GM04504 (cell line): ENCODE results near the gene KCND3.
A peak's percentile ranks its signal among the peaks of the same experiment; 100 is the strongest.
"Not testable (repeated sequence)": the region's sequence is repeated elsewhere in the genome, so short reads cannot be mapped to it uniquely, and the experiment has no call there.

Source experiments
- DNase-seq: peaks from one replicate; pipeline ENCODE4 v3.0.0-alpha.2; 2012; ENCODE audit warnings: low read depth

KCND3 gene

GRCh38 chr1:111743679-111744101 lies 245.8 kb downstream of the KCND3 start:
- peak; percentile 24 for DNase-seq

- no peak for DNase-seq
Measured at GRCh38 chr1:111742938-111743549, 246.4 kb downstream of the KCND3 start.

- DNase-seq = not testable (repeated sequence)
Measured at GRCh38 chr1:111742292-111742691, 247.2 kb downstream of the KCND3 start.

- DNase-seq = peak; percentile 42
Measured at GRCh38 chr1:111739925-111740765, 249.3 kb downstream of the KCND3 start.

GRCh38 chr1:111739194-111739924 lies 250.1 kb downstream of the KCND3 start, which contains the start of gene INKA2:
TSS of gene INKA2 (minus strand) at chr1:111739395. CDS start at chr1:111739242, 153 bp downstream.
- DNase-seq = peak; percentile 64

- peak; percentile 32 for DNase-seq
Measured at GRCh38 chr1:111738436-111739193, 250.9 kb downstream of the KCND3 start.

- DNase-seq = no peak
Measured at GRCh38 chr1:111738133-111738435, 251.4 kb downstream of the KCND3 start.

- no peak for DNase-seq
Measured at GRCh38 chr1:111737216-111738132, 252.0 kb downstream of the KCND3 start.

- DNase-seq = no peak
Measured at GRCh38 chr1:111736548-111737215, 252.8 kb downstream of the KCND3 start.

- DNase-seq = no peak
Measured at GRCh38 chr1:111735858-111736544, 253.5 kb downstream of the KCND3 start.

- no peak for DNase-seq
Measured at GRCh38 chr1:111735321-111735720, 254.1 kb downstream of the KCND3 start.

GRCh38 chr1:111734856-111735255 lies 254.6 kb downstream of the KCND3 start:
- DNase-seq = no peak

GRCh38 chr1:111734426-111734825 lies 255.0 kb downstream of the KCND3 start:
- DNase-seq = no peak

- no peak for DNase-seq
Measured at GRCh38 chr1:111733992-111734341, 255.5 kb downstream of the KCND3 start.

- DNase-seq = peak; percentile 67
Measured at GRCh38 chr1:111733183-111733991, 256.1 kb downstream of the KCND3 start.

- no peak for DNase-seq
Measured at GRCh38 chr1:111732718-111733117, 256.8 kb downstream of the KCND3 start.

GRCh38 chr1:111731956-111732355 lies 257.5 kb downstream of the KCND3 start:
- DNase-seq = no peak

- DNase-seq = no peak
Measured at GRCh38 chr1:111730706-111731105, 258.8 kb downstream of the KCND3 start.
